Fibroblast of lung (primary cell): Measurements from ENCODE around the gene USP17L27.
"Not testable (repeated sequence)": the region's sequence is repeated elsewhere in the genome, so short reads cannot be mapped to it uniquely, and the experiment has no call there.

Source experiments
- CTCF ChIP-seq, 2 donors: IDR thresholded peaks in 1 of 2; conservative IDR thresholded peaks in 1 of 2; 1 replicate in 1 of 2; 2 replicates in 1 of 2; pipeline ENCODE4 v1.5.1; 2011 to 2012; ENCODE audit warnings: low read length in 2 of 2, control low read depth in 1 of 2, inconsistent platforms in 1 of 2, low read depth in 1 of 2, mild to moderate bottlenecking in 1 of 2
- EZH2 ChIP-seq: IDR thresholded peaks from 2 replicates; pipeline ENCODE4 v1.5.1; 2012; ENCODE audit warnings: low read length, control low read depth, mild to moderate bottlenecking; ENCODE audit errors: missing control alignments

DNA sequence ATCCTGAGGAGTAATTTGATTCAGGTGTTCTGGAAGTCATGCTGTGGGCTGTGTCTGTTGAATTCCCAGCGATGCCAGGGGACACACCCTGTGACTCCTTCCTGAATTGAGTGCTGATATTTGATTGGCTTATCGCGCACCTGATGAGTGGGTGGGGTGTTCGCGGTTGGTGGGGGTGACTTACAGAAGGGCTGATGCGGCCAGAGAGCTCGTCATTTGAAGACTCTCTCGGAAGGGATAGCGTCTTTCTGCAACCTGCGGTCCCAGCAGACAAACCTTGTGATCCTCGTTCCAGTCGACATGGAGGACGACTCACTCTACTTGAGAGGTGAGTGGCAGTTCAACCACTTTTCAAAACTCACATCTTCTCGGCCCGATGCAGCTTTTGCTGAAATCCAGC, 14.3 kb upstream of the USP17L27 start, which contains the start of gene USP17L25:
- not testable (repeated sequence) for TF ChIP-seq CTCF (conservative IDR thresholded peaks at IDR 0.05 in 1 of 2, IDR thresholded peaks at IDR 0.05 in 1 of 2; ENCODE audit: low read depth in 1 of 2, low read length in 2 of 2); EZH2
